Measurements from ENCODE around the gene ZNF778.
"Not testable (repeated sequence)": the region's sequence is repeated elsewhere in the genome, so short reads cannot be mapped to it uniquely, and the experiment has no call there.

The ZNF778 gene

DNA sequence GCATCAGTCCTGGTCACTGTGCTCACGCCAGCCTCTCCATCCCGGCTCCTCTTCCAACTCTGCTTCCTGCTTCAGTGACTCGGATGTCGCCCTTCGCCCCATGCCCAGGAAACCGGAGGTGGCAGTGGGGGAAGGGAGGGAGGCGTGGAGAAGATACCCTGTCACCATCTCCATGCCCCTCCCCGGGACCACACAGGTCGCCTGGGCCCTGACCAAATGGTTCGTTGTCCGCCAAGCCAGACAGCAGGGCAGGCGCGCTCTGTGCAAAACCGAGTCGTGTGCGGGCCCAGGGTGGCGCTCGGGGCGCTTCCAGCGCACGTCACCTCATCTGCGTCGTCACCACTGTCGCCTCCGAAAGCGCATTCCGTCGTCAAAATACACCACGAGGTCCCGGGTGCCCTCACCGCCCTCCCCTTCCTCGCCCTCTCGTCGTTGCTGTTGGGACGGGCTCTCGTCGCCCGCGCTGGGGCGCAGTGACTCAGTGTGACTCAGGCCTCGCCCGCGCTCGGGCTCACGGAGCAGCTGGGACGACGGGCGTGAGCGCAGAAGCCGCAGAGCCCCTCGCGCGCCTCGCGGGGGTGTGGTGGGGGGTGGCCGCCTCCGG is 39.2 kb downstream of the ZNF778 start:
- FAIRE-seq (no peak), DNase-seq (ENCODE audit: insufficient read length) (no peak)
- no peak for TF ChIP-seq TAF1 (IDR thresholded peaks at IDR 0.05; ENCODE audit: borderline replicate concordance, low read depth, low read length)
- no peak for TF ChIP-seq POLR2A (IDR thresholded peaks at IDR 0.05; ENCODE audit: low read depth, low read length)
- TF ChIP-seq POLR2AphosphoS5 (IDR thresholded peaks at IDR 0.05; ENCODE audit: low read depth, low read length), result no peak

- no peak for DNase-seq (ENCODE audit: insufficient read length)
- no peak for FAIRE-seq
- TF ChIP-seq TAF1 (IDR thresholded peaks at IDR 0.05; ENCODE audit: borderline replicate concordance, low read depth, low read length), result no peak
- TF ChIP-seq POLR2AphosphoS5 (IDR thresholded peaks at IDR 0.05; ENCODE audit: low read depth, low read length), result no peak
- no peak for TF ChIP-seq POLR2A (IDR thresholded peaks at IDR 0.05; ENCODE audit: low read depth, low read length)
Observed at GRCh38 chr16:89257281-89257731, 39.8 kb downstream of the ZNF778 start.

DNA sequence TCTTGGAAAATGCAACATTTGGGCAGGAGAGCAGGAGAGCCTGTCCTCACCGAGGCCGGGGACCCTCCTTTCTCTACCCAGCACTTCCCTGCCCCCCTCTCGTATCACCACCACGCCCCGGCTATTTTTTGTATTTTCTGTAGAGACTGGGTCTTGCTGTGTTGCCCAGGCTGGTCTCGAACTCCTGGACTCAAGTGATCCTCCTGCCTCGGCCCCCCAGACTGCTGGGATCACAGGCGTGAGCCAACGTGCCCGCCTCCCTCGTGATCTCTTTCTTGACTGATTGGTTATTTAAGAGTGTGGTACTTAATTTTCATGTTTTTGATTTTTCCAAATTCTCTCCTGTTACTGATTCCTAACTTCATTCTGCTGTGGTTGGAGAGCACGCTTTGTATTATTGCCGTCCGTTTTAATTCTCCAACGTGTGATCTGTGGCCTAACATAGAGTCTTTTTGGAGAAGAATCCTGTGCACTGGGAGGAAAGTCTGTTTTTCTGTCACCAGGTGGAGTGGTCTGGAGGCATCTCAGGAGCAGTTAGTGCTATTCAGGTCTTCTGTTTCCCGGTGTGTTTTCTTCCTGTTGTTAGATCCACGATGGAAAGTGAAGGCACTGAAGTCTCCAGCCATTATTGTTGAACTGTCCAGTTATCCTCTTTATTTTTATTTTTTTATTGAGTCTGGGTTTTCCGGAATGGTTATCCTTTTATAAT is 40.4 kb downstream of the ZNF778 start:
- FAIRE-seq, result no peak
- TF ChIP-seq TAF1 (IDR thresholded peaks at IDR 0.05; ENCODE audit: borderline replicate concordance, low read depth, low read length), result no peak
- no peak for TF ChIP-seq POLR2A (IDR thresholded peaks at IDR 0.05; ENCODE audit: low read depth, low read length)
- TF ChIP-seq POLR2AphosphoS5 (IDR thresholded peaks at IDR 0.05; ENCODE audit: low read depth, low read length), result no peak

DNA sequence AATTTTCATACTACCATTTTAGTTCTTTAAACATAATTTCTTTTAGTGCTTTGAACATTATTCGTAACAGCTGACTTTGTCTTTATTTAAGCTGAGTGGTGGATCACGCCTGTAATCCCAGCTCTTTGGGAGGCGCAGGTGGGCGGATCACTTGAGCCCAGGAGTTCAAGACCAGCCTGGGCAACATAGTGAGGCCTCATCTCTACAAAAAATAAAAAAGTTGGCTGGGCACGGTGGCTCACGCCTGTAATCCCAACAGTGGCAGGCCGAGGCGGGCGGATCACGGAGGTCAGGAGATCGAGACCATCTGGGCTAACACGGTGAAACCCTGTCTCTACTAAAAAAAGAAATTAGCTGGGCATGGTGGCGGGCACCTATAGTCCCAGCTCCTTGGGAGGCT is 42.4 kb downstream of the ZNF778 start:
- DNase-seq (ENCODE audit: insufficient read length); FAIRE-seq: not testable (repeated sequence)

More for the DNA sequence above, 40.4 kb downstream of the ZNF778 start:
- no peak for DNase-seq (ENCODE audit: insufficient read length)

DNA sequence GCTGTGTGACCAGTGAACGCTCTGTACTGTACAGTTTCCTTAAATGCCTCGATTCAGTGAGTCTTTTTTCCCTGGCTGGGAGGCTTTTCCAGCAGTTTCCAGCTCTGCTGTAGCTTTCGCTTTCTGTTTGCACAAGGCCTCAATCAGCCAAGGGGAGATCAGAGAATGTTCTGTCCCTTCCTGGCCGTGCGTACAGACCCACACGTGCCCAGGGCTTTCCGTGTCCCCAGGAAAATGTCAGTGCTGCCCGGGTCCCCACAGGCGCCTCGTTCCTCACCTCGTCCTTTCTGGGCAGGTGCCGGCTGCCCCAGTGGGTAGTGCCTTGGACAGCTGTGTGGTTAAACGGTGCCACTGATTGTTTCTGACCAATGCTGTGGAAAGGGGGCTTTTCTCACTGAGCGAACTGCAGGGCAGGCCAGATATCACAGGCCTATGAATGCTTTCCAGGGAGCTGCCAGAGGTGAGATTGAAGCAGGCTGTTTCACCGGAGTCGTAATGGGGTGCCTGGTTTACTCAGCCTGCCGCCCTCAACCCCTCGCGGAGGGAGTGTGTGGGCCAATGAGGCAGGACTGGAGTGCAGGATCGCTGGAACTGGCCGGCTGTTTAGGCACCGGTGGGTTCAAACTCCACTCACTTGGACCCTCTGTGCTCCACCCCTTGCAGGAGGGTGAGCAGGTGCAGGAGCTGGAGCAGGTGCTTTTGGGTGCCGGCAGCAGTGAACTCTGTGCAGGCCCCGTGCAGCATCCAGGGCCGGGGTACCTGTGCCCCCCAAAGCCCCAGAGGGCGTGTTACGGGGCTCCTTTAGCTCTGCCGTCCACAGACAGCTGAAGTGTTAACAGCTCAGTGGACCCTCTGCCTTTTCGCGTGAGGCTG is 44.4 kb downstream of the ZNF778 start:
- TF ChIP-seq POLR2AphosphoS5 (IDR thresholded peaks at IDR 0.05; ENCODE audit: low read depth, low read length) (no peak), TAF1 (IDR thresholded peaks at IDR 0.05; ENCODE audit: borderline replicate concordance, low read depth, low read length) (no peak)
- DNase-seq (ENCODE audit: insufficient read length) (no peak), FAIRE-seq (no peak)

- no peak for DNase-seq (ENCODE audit: insufficient read length)
- TF ChIP-seq POLR2A (IDR thresholded peaks at IDR 0.05; ENCODE audit: low read depth, low read length), result peak; percentile 34; the same call in 1 of the 2 replicates
- no peak for TF ChIP-seq TAF1 (IDR thresholded peaks at IDR 0.05; ENCODE audit: borderline replicate concordance, low read depth, low read length)
- TF ChIP-seq POLR2AphosphoS5 (IDR thresholded peaks at IDR 0.05; ENCODE audit: low read depth, low read length), result no peak
- FAIRE-seq, result no peak
Observed at GRCh38 chr16:89264800-89265550, 47.5 kb downstream of the ZNF778 start.

GRCh38 chr16:89265647-89266046 is 48.1 kb downstream of the ZNF778 start:
- FAIRE-seq (no peak), DNase-seq (ENCODE audit: insufficient read length) (no peak)
- no peak for TF ChIP-seq TAF1 (IDR thresholded peaks at IDR 0.05; ENCODE audit: borderline replicate concordance, low read depth, low read length)
- TF ChIP-seq POLR2A (IDR thresholded peaks at IDR 0.05; ENCODE audit: low read depth, low read length), result no peak
- no peak for TF ChIP-seq POLR2AphosphoS5 (IDR thresholded peaks at IDR 0.05; ENCODE audit: low read depth, low read length)

GRCh38 chr16:89266521-89267134 is 49.1 kb downstream of the ZNF778 start:
- DNase-seq (ENCODE audit: insufficient read length), result no peak
- no peak for FAIRE-seq
- no peak for TF ChIP-seq POLR2A (IDR thresholded peaks at IDR 0.05; ENCODE audit: low read depth, low read length)
- TF ChIP-seq TAF1 (IDR thresholded peaks at IDR 0.05; ENCODE audit: borderline replicate concordance, low read depth, low read length), result no peak
- TF ChIP-seq POLR2AphosphoS5 (IDR thresholded peaks at IDR 0.05; ENCODE audit: low read depth, low read length), result no peak

GRCh38 chr16:89267746-89268145 is 50.2 kb downstream of the ZNF778 start:
- DNase-seq (ENCODE audit: insufficient read length), result not testable (repeated sequence)
- peak; percentile 24 for FAIRE-seq

GRCh38 chr16:89268585-89268984 is 51.1 kb downstream of the ZNF778 start:
- DNase-seq (ENCODE audit: insufficient read length) (no peak), FAIRE-seq (no peak)
- TF ChIP-seq TAF1 (IDR thresholded peaks at IDR 0.05; ENCODE audit: borderline replicate concordance, low read depth, low read length), result no peak
- no peak for TF ChIP-seq POLR2AphosphoS5 (IDR thresholded peaks at IDR 0.05; ENCODE audit: low read depth, low read length)
- no peak for TF ChIP-seq POLR2A (IDR thresholded peaks at IDR 0.05; ENCODE audit: low read depth, low read length)

Data from GM12892 (cell line).